ENCODE results near the gene VPS41. TPM values are rescaled to one million over a fixed set of nuclear protein-coding genes. Genes with fewer than 3 reads are reported as not detected.

VPS41 gene
- total and polyA plus RNA-seq, 2 of the 13 experiments (the other 11 are each of a cell fraction or from before 2014, with no cell fraction given), result 12.1 to 43.4 TPM

- TF ChIP-seq ZNF142 (CRISPR knock-in tag; IDR thresholded peaks at IDR 0.05) (no peak), NFE2L1 (CRISPR knock-in tag; IDR thresholded peaks at IDR 0.05; ENCODE audit: borderline replicate concordance) (no peak), MYNN (CRISPR knock-in tag; IDR thresholded peaks at IDR 0.05; ENCODE audit: low read depth) (no peak)
These were observed 25.1 kb upstream of the VPS41 start (continued) for GRCh38 chr7:38934051-38934450.

- Histone ChIP-seq H3K27ac (ENCODE audit: extremely low read length, insufficient read depth, low read length) (no peak overlapping the region), H3K79me2 (ENCODE audit: insufficient read depth, low read length) (no peaks in the 10 kb centered on the region), H3K9ac (ENCODE audit: insufficient read depth, low read depth, low read length) (no peak overlapping the region), H4K20me1 (ENCODE audit: insufficient read depth, low read length) (no peaks in the 10 kb centered on the region), H3K4me2 (ENCODE audit: low read depth, low read length) (no peak overlapping the region), H3K4me3 (replicated peaks in 1 of 3; ENCODE audit: insufficient read depth in 1 of 3, low read depth in 2 of 3, low read length in 3 of 3) (no peak overlapping the region), H3K27me3 (ENCODE audit: control insufficient read depth in 1 of 2, insufficient read depth in 2 of 2, low read length in 2 of 2) (no peaks in the 10 kb centered on the region), H2AFZ (ENCODE audit: low read length) (no peak overlapping the region), H3K9me3 (ENCODE audit: low read length) (no peaks in the 10 kb centered on the region), H3K36me3 (replicated peaks in 1 of 2; ENCODE audit: control insufficient read depth in 1 of 2, insufficient read depth in 2 of 2, low read length in 2 of 2) (no peaks in the 10 kb centered on the region), H3K4me1 (ENCODE audit: insufficient read depth, low read length) (no peaks in the 10 kb centered on the region)
- no TSS peak for BruUV-seq (replicated peaks)
- WGBS (ENCODE audit: low lambda C conversion rate), result 35% methylated on average over 6 of the region's 6 CpGs
- FAIRE-seq (no peak), ATAC-seq (peak; percentile 54; the same call in 2 of the 3 replicates), DNase-seq (ENCODE audit: low spot score) (peak; percentile 28)
- ChIA-PET CTCF (ENCODE audit: low intra/inter-chr PET ratio, low total read pairs) (interaction anchor here (1.2 to 1.4 kb wide), 2 partner anchors 532 to 587 kb away, joined by 6 to 9 read pairs; no protein-coding TSS in a partner anchor), POLR2A (no interaction called here)
- intact Hi-C loops (cut with micrococcal nuclease; ENCODE audit: unreplicated experiment), result loop anchor here (1.0 to 2.0 kb wide), 3 partner anchors 136 to 588 kb away; no protein-coding TSS in a partner anchor
- in situ Hi-C loops (cut with HindIII; ENCODE audit: extremely low pct_ligation_motif_present, low pct_unique_long_range_greater_than_20kb), result loop anchor here (5.0 kb wide), 2 partner anchors 535 to 585 kb away; no protein-coding TSS in a partner anchor
- TF ChIP-seq ZNF484 (CRISPR knock-in tag; IDR thresholded peaks at IDR 0.05; ENCODE audit: borderline replicate concordance, low read depth) (no peak), STAG1 (CRISPR knock-in tag; IDR thresholded peaks at IDR 0.05) (peak; percentile 78), FOXP4 (CRISPR knock-in tag; IDR thresholded peaks at IDR 0.05) (peak; percentile 91), FOXA1 (IDR thresholded peaks at IDR 0.05) (no peak), FOXA1 (CRISPR knock-in tag; IDR thresholded peaks at IDR 0.05) (0 out of 2 replicates have a peak, but pooled peaks have one; percentile 9), FOXP1 (IDR thresholded peaks at IDR 0.05) (peak; percentile 91), FOXP1 (CRISPR knock-in tag; IDR thresholded peaks at IDR 0.05) (peak; percentile 97), SMC3 (IDR thresholded peaks at IDR 0.05; ENCODE audit: low read length) (peak; percentile 54), HNF1B (CRISPR knock-in tag; IDR thresholded peaks at IDR 0.05) (0 out of 2 replicates have a peak, but pooled peaks have one; percentile 17), ZNF234 (CRISPR knock-in tag; conservative IDR thresholded peaks at IDR 0.05) (no peak)
These were observed 23.6 kb upstream of the VPS41 start for GRCh38 chr7:38932509-38933168.

All from HepG2 (cell line).